AG20443 (cell line): Measurements from ENCODE around the gene KCNJ14.
A peak's percentile ranks its signal among the peaks of the same experiment; 100 is the strongest.

ENCODE experiments used
- DNase-seq: peaks from one replicate; pipeline ENCODE4 v3.0.0; 2012; ENCODE audit warnings: low spot score, mixed read lengths

The KCNJ14 gene

DNA sequence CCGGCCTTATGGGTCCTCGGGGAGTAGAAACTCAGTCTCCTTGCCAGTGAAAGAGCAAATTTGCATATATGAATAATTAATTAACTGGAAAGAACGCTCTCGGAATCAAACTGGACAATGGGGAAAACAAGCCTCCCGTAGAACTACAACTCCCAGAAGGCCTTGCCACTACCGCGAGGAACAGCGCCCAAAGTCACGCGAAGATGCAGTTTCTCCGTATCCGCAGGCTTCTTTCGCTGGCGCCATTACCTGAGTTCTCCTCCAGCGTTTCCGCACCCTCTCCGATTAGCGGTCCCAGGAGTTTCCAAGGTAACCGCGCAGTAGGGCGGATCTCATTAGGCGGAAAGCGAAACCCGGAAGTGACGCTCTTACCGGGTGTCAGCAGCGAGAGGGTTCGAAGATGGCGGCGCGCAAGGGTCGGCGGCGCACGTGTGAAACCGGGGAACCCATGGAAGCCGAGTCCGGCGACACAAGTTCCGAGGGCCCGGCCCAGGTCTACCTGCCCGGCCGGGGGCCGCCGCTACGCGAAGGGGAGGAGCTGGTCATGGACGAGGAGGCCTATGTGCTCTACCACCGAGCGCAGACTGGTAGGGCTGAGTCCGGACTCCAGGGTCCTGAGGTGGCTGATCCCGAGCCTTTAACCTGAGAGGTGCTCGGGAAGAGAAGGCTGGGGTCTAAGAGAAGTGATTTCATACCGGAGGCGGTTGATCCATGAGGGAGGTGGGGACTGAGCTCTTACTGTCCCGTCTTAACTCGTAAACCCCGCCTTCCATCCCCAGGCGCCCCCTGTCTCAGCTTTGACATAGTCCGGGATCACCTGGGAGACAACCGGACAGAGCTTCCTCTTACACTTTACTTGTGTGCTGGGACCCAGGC is 9.5 kb upstream of the KCNJ14 start, which contains the start of gene GRWD1:
Gene GRWD1 (plus strand): TSS at position 378 of the 876 bp plus-strand sequence. CDS start 23 bp downstream, at position 401.
- DNase-seq: peak; percentile 94

DNA sequence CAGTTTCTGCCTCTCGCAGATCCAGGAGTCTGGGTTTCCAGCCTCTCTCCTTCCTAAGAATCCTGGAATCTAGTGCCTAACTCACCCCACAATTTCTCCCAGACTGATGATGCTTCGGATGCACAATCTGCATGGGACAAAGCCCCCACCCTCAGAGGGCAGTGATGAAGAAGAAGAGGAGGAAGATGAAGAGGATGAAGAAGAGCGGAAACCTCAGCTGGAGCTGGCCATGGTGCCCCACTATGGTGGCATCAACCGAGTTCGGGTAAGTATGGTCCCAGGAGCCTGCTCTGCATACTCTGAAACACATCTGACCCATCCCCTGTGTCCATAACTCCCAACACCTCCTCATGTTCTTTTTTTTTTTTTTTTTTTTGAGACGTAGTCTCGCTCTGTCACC is 8.8 kb upstream of the KCNJ14 start:
- no peak for DNase-seq

DNA sequence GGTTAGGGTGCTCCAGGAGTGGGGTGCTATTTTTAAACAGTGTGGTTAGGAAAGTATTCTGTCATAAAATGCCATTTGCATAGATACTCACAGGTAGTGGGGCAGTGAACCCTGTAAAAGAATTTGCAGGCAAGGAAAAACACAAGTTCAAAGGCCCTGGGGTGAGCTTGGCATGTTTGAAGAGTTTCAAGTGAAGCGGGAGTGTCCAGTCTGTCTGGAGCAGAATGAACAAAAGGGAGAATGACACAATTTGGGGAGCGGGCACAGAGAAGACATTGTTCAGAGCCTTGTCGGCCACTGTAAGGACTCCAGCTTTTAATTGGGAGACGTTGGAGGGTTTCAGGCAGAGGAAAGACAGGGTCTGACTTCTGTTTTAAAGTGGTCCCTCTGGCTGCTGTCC is 6.8 kb upstream of the KCNJ14 start:
- DNase-seq: no peak

DNA sequence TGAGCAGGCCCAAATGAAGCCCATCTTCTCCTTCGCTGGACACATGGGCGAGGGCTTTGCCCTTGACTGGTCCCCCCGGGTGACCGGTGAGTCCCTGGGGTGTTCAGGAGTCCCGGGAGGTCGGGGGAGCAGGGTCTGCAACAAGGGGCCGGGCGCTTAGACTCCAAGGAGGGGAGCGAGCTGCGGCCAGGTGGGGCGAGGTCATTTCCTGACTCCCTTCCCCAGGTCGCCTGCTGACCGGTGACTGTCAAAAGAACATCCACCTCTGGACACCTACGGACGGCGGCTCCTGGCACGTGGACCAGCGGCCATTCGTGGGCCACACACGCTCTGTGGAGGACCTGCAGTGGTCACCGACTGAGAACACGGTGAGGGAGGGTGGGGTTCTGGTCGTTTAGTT is 4.9 kb upstream of the KCNJ14 start:
- DNase-seq: no peak

DNA sequence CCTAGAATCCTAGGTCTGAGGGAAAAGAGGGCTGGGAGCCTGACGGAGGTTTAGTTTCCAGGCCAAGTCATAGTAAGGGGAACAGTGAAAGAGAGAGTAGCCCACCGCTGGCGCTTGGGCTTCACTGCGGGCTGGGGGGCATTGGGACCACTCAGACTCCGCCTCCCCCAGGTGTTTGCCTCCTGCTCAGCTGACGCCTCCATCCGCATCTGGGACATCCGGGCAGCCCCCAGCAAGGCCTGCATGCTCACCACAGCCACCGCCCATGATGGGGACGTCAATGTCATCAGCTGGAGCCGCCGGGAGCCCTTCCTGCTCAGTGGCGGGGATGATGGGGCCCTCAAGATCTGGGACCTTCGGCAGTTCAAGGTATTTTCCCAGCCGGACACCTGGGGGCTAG is 4.5 kb upstream of the KCNJ14 start:
- DNase-seq: no peak

DNA sequence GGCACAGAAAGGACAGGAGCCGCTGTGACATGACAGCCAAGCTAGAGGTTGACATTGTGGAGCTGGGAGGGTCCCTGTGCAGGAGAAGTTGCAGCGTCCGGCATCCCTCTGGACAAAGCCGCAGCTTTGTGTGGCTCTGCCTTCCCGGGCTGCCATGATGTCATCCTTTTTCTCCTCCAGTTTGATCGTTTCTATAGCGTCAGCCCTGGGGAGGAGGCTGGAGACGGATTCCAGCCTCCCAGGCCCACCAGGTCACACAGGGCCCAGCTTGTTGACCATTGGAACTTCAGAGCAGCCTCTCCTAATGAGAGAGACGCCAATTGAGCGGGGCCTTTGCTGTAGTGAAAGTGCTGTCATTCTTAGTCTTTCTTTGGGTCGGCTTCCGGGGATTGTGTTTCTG is 3.8 kb upstream of the KCNJ14 start:
- no peak for DNase-seq

DNA sequence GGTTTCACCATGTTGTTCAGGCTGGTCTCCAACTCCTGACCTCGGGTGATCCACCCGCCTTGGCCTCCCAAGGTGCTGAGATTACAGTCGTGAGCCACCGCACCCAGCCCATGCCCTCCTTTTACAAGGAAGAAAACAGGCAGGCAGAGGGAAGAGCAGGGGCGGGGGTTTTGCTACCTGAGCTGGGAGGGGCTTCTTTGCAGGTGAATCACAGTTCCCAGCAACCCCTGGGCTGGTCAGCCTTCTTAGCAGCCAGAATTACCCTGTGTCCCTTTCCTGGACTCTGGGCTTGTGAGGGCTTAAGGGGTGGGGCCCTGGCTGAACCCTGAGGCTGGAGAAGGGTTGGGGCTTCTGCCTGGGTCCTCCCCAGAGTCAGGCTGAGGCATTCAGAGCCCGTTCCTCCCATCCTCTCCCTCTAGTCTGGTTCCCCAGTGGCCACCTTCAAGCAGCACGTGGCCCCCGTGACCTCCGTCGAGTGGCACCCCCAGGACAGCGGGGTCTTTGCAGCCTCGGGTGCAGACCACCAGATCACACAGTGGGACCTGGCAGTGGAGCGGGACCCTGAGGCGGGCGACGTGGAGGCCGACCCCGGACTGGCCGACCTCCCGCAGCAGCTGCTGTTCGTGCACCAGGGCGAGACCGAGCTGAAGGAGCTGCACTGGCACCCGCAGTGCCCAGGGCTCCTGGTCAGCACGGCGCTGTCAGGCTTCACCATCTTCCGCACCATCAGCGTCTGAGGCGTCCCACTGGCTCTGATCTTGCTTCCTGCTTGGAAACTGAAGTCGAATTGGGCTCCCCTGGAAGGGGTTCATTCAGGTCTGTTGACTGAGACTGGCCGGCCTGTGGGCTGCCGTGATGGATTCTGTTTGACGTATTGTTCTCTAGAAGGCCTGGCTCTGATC is 2.8 kb upstream of the KCNJ14 start:
- DNase-seq: no peak

DNA sequence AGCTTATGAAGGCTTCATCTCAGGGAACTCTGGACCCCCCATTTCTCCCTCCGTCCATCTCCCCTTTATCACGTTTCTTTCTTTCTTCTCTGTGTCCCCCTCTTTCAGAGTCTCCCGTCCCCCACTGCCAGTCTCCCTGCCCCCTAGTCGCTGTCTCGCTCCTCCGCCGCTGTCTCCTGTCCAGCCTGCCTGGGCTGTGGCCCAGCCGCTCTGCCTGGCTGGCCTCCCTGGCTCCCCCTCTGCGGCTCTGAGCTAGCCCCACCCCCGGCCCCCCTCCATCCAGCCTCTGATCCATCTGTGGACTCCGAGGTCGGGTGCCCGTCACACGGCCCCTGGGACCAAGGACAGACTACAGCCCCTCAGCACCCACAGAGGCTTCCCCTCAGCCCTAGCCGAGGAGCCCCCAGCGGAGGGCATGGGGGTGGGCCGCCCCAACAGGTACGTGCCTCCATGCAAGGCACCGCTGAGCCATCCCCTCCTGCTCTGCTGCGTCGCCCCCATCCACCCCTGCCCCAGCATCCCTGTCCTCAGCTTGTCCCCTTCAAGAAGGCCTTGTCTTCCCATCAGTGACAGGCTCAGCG is 1.1 kb upstream of the KCNJ14 start:
- DNase-seq: no peak

DNA sequence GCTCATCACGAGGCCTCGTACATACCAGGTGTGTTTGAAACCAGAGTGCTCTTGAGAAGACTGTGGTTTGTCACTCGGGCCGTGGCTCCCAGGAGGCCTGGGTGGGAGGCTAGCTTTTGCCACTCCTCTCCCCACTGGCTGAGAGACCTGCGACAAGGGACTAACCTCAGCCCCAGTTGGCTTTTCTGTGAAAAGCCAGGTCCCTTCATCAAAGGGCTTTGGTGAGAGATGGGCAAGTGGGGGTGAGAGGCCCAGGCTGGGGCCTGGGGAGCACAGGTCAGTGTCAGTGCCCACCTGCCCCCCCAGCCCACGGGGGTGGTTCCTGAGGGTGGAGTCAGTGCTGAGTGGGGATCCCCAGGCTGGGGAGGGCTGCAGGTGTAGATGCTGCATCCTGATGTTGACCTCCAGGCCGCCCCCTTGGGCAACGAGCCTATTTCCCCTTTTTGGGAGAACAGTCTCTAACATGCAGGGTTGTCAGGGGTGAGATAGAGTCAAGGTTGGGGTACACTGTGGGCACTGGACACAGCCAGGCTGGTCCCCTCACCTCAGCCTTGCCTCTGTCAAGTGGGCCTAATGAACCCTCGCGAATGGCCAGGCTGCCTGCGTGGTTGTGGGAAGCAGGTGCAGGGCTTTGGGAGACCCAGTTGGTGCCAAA is 661 bp downstream of the KCNJ14 start:
- no peak for DNase-seq

DNA sequence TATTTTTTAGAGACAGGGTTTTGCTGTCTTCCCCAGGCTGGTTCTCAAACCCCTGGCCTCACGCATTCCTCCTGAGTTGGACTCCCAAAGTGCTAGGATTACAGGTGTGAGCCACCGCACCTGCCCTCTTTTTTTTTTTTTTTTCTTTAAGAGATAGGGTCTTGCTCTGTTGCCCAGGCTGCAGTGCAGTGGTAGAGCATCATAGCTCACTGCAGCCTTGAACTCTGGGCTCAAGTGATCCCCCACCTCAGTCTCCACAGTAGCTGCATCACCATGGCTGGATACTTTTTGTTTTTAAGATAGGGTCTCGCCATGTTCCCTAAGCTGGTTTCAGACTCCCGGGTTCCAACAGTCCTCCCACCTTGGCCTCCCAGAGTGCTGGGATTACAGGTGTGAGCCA is 1.5 kb downstream of the KCNJ14 start:
- DNase-seq: no peak

DNA sequence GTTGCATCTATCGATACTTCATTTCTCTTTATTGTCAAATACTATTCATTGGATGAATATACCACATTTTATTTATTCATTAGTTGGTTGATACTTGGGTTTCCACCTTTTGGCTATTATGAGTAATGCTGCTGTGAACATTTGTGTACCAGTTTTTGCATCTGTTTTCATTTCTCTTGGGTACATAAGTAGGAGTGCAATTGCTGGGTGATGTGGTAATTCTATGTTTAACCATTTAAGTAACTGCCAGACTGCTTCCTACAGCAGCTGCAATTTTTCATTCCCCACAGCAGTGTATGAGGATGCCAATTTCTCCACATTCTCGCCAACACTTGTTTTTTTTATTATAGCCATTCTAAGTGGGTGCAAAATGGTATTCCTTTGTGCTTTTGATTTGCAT is 2.6 kb downstream of the KCNJ14 start:
- DNase-seq: no peak

DNA sequence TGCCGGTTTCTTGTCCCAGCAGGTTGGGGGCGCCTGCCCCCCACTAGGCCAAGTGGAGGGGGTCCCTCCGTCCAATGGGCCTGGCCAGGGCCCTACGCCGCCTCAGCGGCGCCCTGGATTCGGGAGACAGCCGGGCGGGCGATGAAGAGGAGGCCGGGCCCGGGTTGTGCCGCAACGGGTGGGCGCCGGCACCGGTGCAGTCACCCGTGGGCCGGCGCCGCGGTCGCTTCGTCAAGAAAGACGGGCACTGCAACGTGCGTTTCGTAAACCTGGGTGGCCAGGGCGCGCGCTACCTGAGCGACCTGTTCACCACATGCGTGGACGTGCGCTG is 6.2 kb downstream of the KCNJ14 start:
- no peak for DNase-seq

DNA sequence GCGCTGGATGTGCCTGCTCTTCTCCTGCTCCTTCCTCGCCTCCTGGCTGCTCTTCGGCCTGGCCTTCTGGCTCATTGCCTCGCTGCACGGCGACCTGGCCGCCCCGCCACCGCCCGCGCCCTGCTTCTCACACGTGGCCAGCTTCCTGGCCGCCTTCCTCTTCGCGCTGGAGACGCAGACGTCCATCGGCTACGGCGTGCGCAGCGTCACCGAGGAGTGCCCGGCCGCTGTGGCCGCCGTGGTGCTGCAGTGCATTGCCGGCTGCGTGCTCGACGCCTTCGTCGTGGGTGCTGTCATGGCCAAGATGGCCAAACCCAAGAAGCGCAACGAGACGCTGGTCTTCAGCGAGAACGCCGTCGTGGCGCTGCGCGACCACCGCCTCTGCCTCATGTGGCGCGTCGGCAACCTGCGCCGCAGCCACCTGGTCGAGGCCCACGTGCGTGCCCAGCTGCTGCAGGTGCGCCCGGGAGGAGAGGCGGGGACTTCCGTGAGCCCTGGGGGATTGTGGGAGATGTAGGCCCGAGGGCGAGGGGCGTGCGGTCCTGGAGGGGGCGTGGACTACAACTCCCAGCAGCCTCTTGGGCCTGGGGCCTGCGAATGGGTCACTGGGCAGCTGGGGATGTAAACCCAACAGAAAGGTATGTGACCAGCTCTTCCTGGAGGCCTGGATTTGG is 6.7 kb downstream of the KCNJ14 start:
- DNase-seq: no peak

DNA sequence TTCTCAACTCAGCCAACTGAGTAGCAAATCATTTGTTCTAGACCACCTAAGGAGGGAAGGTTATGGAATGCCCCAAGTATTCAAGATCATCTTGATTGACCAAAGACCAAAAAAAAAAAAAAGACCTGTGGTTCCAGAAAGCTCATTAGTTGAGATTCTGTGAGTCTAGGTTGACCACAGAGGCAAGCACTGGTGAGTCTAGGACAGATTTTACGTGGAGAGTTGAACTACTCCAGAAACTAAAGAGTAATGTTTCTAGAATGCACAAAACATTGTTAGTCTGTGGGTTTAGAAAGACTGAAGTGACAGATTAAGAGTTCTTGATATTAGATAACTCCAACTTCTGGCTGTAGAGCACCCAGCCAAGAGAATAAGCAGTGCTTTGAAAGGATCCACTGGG is 9.8 kb downstream of the KCNJ14 start:
- no peak for DNase-seq

DNA sequence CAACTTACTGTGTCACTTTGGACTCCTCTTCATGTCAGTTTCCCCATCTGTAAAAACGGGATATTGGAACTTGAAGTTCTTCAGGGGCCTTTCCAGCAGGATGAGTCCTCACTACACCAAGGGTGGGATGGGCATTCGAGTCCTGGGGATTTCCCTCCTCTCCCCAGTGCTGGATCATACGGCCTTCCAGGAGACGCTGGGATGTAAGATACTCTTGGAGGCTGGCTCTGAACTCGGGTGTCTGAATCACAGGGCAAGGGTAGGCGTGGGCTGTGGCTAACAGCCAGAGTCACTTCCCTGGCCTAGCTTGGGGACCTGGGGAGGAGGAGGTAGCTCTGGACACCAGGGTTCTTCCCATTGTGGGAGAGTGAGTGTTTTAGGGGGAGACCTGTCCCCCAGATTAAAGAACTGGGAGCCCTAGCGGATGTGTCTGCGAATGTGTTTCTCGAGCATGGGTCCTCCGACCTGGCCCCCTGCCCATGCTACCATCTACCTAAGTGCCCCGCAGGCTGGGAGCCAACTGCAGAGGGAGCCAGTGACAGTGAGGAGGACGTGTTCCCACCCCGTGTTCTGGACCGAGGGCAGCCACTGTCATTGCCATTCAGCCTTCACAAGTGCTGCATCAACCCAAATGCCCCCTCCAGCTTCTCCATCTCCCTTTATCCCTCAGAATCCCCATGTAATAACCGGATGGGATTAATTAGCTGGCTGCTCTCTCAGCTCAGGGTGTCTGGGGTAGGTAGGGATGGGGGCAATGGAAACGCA is 11.4 kb downstream of the KCNJ14 start:
- peak; percentile 71 for DNase-seq

DNA sequence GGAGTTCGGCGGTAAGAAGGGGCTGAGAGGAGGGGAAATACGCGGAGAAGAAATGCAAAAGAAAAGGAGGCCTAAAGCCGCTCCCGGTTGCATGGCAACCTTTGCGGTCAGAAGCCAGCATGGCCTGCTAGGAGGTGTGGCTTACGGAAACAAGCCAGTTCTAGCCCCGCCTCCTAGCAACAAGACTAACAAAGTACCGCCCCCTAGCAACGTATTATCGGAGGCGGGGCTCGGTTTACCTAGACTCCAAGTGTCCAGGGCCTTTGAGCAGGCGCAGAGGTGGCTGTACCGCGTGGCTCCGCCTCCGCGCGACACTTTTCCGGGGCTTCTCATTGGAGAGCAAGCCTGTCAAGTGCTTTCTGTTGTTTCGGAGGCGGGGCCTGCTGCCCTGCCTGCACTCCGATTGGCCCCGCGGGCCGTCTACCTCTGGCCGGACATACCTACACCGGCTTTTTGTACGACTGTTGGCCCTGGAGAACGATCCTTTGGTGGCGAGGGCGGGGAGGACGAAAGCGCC is 13.5 kb downstream of the KCNJ14 start:
- DNase-seq: peak; percentile 97

DNA sequence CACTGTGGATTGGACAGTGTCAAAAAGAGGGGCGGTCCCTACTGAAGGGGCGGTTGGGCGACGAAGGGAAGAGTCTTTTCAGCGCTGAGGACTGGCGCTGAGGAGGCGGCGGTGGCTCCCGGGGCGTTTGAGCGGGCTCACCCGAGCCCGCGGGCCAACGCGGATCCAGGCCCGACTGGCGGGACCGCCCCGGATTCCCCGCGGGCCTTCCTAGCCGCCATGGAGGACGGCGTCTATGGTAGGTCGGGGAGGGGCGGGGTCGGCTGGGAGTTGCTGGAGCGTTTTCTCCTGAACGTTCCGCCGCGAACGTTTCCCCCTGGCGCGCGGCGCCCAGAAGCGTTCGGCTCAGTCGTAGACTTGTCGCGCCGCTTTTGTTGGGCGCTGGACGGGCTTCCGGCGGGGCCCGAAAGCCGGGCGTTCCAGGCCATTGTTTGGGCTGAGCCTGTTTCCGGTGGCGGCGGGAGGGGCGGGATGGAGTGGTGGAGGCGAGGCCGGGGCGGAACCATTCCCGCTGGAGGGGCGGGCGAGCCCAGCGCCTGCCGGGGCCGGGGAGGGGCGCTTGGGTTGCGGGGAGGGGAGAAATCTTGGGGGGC is 14.0 kb downstream of the KCNJ14 start, which contains the start of gene CYTH2:
Gene CYTH2 (plus strand): TSS at position 81 of the 593 bp plus-strand sequence. CDS start 139 bp downstream, at position 220.
- DNase-seq: peak; percentile 85

DNA sequence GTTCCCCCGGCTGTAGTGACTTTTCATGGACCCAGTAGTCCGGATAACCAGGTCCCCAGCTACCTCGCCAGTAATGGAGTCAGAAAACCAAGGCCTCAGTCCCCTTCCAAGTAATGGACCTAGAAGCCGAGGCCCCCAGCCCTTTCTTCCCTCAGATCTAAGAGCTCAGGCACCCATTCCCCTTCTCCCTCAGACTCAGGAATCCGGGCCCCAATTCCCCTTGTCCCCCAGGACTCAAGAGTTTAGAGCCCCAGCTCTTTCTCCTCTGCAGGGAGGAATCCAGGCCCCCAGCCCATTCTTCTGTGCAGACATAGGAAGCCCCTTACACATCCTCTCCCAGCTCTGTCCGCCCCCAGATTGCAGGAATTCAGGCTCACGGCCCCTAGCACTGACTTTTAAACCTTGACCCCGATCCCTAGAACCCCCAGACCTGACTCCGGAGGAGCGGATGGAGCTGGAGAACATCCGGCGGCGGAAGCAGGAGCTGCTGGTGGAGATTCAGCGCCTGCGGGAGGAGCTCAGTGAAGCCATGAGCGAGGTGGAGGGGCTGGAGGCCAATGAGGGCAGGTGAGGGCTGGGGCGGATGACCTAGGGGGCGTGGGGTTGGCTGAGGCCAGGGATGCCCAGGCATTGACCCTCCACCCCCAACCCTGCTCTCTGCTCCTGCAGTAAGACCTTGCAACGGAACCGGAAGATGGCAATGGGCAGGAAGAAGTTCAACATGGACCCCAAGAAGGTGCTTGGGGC is 14.7 kb downstream of the KCNJ14 start:
- DNase-seq: no peak

DNA sequence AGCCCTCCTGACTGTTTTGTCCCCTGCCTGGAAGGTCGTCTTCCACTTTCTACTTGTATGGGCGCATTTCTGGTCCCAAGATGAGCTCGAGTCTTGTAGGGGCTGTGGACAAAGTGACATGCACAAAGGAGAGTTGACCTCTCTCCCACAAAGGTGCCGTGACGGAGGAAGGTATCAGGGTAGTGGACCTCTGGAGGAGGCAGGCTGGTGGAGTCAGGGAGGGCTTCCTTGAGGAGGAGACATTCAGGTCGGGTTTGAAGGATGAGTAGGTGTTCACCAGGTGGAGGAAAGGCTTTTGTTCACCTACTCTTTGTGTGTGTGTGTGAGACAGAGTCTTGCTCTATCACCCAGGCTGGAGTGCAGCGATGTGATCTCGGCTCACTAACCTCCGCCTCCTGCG is 15.5 kb downstream of the KCNJ14 start:
- DNase-seq: no peak
